GM18519 (cell line): ENCODE data around the gene HTR3A.
"Not testable (repeated sequence)": the region's sequence is repeated elsewhere in the genome, so short reads cannot be mapped to it uniquely, and the experiment has no call there.

Experiments
- ATAC-seq: cut with Tn5 transposase; IDR thresholded peaks from one replicate; pipeline ENCODE4 v1.9.1; 2021; ENCODE audit warnings: mild to moderate bottlenecking, moderate library complexity; ENCODE audit not compliant: unreplicated experiment, low FRiP score

HTR3A gene

DNA sequence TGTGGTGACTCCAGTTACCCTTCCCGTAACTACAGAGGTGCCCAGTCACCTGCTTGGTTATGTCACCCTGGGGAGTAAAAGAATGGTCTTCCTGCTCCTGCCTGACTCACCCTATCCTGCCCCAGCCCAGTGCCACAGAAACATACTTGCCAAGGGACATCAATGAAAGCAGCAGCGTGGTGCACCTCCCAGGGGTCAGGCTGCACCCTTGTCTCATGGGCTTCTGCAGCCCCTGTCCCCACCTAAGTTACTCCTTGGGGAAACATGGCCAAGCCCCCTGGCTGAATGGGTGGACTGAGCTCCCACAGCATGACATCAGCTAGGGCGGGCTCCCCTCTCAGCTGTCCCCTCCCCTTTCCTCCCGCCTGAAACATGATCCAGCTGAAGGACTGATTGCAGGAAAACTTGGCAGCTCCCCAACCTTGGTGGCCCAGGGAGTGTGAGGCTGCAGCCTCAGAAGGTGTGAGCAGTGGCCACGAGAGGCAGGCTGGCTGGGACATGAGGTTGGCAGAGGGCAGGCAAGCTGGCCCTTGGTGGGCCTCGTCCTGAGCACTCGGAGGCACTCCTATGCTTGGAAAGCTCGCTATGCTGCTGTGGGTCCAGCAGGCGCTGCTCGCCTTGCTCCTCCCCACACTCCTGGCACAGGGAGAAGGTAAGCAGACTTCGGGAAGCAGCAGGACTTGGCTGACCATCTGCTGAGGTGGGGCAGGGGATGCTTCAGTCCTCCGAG lies at the start of gene HTR3A:
TSS of gene HTR3A (plus strand) at position 368 of the 730 bp plus-strand sequence. CDS start at position 586, 218 bp downstream.
- ATAC-seq = no peak

DNA sequence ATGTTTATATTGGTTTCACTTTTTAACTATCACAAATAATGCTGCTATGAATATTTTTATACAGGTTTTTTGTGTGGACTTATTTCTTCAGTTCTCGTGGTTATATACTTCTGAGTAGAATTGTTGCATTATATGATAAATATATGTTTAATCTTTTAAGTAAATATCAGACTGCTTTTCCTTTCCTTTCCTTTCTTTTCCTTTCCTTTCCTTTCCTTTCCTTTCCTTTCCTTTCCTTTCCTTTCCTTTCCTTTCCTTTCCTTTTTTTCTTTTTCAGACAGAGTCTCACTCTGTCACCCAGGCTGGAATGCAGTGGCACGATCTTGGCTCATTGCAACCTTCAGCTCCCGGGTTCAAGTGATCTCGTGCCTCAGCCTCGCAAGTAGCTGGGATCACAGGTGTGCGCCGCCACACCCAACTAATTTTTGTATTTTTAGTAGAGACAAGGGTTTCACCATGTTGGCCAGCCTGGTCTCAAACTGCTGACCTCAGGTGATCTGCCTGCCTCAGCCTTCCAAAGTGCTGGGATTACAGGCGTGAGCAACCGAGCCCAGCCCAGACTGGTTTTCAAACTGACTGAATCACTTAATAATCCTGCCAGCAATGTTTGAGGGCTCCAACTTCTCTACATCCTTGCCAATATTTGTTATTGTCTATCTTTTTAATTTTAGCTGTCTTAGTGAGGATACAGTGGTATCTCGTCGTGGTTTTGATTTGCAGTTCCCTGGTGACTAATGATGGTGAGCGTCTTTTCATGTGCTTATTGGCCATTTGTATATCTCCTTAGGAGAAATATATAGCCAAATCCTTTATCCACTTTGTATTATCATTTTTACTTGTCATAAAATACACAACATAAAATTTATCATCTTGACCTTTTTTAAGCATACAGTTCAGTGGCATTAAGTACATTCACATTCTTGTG lies 48.4 kb upstream of the HTR3A start:
- no peak for ATAC-seq

DNA sequence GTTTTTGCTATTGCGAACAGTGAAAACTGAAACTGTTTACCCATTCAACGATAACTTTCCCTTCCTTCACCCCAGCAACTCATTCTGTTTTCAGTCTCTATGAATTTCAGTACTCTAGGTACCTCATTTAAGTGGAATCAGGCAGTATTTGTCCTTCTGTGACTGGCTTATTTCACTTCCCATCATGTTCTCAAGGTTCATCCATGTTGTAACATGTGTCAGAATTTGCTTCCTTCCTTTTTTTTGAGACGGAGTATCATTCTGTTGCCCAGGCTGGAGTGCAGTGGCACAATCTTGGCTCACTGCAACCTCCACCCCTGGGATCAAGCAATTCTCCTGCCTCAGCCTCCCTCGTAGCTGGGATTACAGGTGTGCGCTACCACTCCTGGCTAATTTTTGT lies 46.6 kb upstream of the HTR3A start:
- ATAC-seq = no peak

DNA sequence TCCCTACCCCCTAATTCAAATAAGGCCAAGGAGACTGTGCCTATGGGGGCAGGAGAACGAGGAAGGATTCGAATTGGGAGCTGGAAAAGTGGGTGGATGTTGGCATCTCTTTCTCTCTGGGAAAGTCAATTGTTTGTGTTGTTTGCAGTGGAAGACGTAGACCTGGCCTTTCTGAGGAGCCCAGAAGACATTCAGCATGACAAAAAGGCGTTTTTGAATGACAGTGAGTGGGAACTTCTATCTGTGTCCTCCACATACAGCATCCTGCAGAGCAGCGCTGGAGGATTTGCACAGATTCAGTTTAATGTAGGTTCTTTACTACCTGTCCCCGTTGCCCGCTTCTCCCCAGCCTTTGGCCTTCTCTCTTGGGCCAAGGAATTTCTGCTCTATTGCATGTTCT lies 42.1 kb upstream of the HTR3A start:
- no peak for ATAC-seq

DNA sequence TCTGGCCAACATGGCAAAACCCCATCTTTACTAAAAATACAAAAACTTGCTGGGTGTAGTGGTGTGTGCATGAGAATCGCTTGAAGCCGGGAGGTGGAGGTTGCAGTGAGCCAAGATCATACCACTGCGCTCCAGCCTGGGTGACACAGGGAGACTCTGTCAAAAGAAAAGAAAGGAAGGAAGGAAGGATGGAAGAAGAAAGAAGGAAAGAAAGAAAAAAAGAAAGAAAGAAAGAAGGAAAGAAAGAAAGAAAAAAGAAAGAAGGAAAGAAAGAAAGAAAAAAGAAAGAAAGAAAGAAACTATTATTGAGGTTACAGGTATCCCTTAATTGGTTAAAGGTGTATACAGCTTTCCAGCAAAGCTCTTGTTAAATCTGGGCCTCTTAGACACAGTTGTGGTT lies 40.7 kb upstream of the HTR3A start:
- ATAC-seq = not testable (repeated sequence)

DNA sequence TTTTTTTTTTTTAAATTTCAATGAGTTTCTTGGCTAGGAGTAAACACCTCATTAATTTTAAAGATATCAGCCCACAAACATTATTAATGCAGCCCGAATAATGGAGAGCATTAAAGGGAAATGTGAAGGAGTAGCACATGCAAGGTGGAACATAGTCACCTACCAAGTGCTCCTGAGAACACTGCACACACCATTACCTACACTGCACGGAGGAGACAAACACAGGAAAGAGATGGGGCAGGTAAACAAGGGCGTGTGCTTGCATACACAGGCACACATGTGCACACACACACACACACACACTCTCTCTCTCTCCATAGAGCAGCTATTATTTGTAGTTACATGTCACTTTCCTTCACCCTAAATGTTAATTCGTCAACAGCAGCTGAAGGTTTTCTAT lies 40.1 kb upstream of the HTR3A start:
- ATAC-seq = no peak

DNA sequence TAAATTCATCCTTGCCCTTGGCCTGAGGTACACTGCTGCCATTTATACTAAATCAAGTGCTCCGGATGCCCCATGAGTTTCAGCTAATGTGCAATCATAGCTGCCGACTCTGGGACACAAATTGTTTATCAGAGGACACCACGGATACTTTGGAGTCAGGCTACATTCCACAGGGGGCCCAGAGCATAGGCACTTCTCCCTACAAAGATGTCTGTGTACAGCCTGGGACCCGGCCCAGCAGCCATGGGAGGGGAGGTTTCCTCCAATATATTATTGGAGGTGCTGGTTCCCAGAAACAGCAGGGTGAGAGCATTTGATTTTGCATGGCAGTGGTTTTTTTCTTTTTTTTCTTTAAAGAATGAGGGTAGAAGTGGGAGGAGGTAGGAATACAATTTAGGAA lies 39.0 kb upstream of the HTR3A start:
- ATAC-seq = no peak

DNA sequence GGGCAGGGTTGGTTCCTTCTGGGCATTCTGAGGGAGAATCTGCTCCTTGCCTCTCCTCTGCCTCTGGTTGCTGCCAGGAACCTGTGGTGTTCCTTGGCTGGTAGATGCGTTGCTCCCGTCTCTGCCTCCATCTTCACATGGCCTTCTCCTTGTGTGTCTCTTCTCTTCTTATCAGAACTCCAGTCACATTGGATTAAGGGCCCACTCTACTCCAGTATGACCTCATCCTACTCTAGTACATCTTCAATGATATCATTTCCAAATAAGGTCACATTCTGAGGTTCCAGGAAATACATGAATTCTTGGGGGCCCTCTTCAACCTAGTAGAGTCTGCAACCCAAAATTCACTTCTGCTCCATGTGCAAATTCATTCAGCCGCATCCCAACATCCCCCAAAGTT lies 37.0 kb upstream of the HTR3A start:
- ATAC-seq = no peak

DNA sequence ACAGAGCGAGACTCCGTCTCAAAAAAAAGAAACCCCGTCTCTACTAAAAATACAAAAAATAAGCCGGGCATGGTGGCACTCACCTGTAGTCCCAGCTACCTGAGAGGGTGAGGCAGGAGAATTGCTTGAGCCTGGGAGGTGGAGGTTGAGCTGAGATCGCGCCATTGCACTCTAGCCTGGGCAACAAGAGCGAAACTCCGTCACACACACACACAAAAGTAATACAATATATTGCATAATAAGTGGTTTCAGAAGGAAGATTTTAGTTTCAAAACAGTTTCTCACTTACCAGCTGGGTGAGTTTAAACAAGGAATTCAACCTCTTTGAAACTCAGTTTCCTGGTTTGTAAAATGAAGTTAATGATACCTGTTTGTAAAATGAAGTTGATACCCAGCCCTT lies 32.7 kb upstream of the HTR3A start:
- ATAC-seq = no peak

DNA sequence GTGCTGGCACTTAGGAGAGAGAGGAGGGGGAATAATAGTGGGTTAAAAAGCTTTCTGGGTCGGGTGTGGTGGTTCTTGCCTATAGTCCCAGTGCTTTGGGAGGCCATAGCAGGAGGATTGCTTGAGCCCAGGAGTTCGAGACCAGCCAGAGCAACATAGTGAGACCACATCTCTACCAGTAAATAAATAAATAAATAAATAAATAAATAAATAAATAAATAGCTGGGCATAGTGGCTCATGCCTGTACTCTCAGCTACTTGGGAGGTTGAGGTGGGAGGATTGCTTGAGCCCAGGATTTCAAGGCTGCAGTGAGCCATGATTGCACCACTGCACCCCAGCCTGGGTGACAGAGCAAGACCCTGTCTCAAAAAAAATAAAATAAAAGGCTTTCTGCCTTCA lies 28.7 kb upstream of the HTR3A start:
- not testable (repeated sequence) for ATAC-seq

DNA sequence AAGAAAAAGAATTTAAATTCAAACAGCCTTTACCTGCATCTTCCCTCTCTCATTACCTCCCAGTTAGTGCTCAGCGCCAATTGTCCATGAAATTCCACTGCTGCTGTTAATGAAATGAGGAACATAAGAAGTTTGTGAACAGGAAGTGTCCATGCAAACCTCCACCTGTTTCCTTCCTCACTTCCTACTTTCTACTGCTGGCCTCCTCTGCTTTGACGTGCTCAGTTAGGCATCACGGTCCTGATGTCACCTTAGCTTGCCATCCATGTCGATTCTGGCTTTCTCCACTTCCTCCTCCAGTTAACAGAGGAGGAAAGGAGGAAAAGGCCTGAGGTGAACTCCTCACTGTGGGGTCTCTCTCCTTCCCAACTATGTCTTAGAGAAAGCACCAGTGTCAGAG lies 26.9 kb upstream of the HTR3A start:
- no peak for ATAC-seq

DNA sequence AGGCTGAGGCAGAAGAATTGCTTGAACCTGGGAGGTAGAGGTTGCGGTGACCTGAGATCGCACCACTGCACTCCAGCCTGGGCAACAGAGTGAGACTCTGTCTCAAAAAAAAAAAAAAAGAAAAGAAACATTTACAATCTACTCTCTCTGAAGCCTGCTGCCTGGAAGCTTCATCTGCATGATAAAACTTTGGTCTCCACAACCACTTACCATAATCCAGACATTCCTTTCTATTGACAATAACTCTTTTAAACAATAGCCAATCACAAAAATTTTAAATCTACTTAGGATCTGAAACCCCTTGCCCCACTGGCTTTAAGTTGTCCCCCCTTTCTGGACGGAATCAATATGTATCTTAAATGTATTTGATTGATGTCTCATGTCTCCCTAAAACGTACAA lies 25.0 kb upstream of the HTR3A start:
- ATAC-seq = no peak

DNA sequence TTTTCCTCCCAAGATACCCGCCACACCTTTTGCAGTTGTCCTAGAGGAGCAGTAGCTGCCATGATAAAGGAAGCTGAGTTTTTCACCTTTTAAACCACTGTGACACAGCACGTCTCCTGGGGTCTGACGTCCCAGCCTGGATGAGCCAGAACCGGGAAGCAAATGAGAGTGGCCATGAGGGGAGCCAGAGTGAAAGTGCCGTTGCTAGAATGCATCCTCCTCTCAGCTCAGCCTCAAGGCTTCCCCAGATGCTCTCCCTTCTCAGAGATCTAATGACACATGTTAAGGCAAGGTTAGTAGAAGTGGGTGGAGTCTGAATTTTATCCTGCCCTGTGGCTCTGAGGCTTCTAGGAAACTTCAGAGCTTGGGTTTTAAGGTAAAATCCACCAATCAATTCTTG lies 23.4 kb upstream of the HTR3A start:
- ATAC-seq = no peak

DNA sequence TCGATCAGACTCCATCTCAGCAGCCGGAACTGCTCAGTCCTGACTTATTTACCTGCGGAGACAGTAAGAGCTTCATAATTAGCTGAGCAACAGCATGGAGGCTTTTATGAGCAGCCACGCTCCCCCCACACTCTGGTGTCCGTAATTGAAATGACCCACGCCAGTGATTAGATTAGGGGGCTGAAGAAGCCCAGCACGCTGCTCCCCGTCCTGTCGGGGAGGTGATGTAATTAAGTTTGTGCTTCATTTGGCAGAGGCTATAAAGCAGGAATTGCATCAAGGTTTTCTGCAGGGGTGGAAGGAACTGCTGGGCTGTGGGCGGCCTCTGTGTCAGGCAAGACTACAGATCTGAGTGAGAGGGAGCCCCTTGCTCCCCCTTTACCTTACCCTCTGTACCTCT lies 22.8 kb upstream of the HTR3A start:
- ATAC-seq = no peak

DNA sequence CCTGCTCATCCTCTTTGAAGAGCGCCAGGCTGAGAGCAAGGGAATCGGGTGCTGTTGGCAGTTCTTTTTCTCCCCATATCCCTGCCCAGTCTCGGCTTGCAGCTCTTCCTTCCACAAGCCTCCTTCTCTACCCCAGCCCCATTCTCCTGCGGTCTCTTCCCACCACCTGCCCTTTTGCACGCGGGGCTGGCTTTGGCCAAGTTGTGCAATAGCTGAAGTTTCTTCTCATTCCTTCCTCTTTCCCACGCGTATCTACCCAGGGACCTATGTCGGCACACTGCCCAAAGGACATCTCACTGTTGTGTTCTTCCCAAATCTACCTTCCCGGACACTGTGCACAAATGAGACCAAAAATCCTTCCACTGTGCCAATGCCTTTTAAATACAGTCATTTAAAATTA lies 22.3 kb upstream of the HTR3A start:
- ATAC-seq = no peak

DNA sequence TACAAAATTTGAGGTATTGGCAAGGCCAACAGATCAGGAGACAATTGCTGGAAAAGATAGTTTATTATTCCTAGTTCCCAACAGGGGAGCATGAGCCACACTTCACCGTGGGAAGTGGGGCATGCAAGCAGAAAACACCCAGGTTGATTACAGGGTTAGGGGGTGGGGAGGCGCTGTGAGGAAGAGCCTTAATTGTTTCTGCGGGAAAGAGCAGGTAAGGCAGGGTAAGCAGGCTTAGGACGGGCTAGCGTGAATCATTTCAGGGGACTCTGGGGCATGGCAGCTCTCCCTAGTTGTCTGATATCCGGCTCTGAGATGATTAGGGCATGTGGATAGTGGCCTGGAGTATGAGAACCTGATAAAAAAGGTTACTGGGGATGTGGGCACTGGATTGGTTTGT lies 20.7 kb upstream of the HTR3A start:
- no peak for ATAC-seq

DNA sequence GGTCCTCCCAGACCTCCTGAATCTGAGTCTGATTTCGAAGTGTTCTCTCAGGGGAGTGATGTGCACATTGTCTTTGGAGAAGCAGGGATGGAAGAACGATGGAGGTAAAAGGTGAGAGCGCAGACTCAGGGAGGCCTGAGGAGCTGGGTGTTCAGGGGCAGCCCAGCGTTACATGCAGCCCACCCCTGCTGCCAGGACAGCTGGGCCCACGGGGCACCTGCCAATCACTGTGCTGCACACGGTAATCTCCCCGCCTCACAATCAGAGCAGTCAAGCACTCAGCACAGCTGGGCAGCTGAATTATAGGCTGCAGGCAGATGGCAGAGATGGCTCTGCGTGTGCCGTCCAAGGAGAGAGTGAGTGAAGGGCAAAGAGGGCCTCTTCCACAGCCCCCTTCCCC lies 17.9 kb upstream of the HTR3A start:
- ATAC-seq = no peak

DNA sequence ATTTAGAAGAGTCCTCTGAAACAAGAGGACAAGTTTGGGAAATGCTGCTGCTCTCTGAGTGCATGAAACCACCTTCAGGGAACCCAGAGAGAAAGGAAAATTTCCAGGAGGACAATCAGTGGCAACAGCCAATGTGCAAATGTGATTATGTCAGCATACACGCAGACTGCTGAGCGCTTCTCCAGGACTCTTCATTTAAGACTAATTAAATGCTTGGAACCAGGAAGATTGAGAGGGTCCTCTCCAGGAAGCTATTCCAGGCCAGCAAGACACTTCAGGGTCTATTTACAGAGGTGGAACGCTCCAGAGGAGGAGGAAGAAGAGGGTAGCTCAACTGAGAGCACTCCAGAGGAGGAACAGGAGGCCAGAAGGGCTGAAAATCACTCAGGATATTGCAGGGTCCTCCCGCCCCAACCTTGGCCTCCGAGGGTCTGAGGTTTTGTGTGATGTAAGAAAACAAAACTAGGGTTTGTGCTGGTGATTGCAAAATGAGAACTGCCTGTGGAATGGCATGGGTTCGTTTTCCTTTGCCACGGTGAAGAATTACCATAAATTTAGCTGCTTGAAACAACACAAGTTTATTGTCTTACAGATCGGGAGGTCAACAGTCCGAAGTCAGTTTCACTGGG lies 14.1 kb upstream of the HTR3A start:
- no peak for ATAC-seq

DNA sequence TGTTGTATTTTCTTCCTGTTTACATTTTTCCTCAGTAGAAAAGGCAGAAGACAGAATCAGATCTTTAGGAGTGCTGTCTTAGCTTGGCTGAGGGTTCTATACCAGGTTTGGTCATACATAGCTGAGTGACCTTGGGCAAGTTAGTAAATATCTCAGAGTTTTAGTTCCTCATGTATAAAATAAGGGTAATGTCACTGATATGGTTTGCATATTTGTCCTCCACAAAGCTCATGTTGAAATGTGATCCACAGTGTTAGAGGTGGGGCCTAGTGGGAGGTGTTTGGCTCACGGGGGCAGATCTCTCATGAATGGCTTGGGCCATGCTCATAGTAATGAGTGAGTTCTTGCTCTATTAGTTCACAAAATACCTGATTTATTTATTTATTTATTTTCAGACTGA lies 7.5 kb upstream of the HTR3A start:
- no peak for ATAC-seq

DNA sequence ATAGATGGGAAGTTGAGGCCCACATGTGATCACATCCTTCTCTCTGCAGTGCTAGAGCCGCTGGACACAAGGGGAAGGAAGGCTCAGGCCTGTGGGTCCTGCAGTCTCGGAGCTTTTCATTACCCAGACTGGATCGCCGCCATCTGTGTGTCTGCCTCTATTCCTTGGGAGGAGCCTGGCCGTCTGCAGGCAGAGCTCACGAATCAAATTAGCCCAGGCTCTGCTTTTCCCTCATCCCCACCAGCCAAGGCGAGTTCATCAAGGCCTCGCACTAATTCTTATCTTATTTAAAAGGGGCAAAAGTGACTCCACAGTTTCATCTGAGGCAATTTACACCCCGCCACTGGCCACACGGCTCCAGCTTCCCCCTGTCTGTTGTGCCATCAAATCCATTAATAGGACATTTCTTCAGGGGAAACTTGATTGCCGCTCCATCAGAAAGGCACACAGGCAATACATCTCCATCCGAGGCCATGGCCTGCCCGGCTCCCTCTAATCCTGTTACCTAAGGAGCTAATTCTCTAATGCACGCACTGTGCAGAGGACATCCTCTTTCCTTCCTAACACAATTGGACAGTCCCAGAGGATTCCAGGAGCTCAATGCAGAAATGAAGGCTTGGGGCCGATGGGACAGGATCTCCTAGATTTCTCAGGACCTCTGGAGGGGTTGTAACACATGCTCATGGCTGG lies 3.3 kb upstream of the HTR3A start:
- no peak for ATAC-seq

DNA sequence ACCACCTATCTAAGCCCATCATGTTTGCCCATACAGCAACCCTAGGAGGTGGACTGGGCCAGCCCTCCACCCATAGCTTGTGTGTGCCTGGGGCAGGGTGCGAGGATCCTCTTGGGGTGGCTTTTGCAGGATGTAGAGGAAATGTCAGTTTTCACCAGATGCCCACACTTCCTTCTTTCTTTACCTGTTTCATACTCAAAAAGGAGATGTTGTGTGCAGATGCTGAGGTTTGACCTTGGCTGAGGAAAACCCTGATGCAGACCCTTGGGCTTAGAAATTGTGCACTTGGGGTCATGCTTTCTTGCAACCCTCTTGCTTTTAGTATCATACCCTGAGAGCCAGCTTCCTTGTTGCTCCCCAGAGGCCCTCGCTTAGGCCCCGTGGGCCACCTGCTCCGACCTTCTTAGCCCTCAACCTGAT lies 2.2 kb downstream of the HTR3A start:
- no peak for ATAC-seq
